IMR-90 (cell line): ENCODE results near the gene RAI1. TPM values are rescaled to one million over a fixed set of nuclear protein-coding genes. Genes with fewer than 3 reads are reported as not detected.

Experiments
- ATAC-seq: fragments of 200-7000 bp; cut with Tn5 transposase; 2 replicates; pipeline ENCODE4 v1.9.1; 2020; ENCODE audit warnings: low read depth, mild to moderate bottlenecking, moderate library complexity
- BruUV-seq: library from RNA; stranded (reverse); fragments of 400-500 nt; replicated peaks from 2 replicates; lab custom pipeline; 2021; lab: Mats Ljungman, UMichigan
- CTCF ChIA-PET: fragments of 300-600 bp; formaldehyde crosslinking; extraction: SDS; loops from one replicate; lab custom pipeline; 2021; ENCODE audit warnings: antibody characterized with exemption; lab: Yijun Ruan, JAX
- POLR2A ChIA-PET: fragments of 300-600 bp; sonication (Branson Sonifier 250); formaldehyde crosslinking; loops from one replicate; lab custom pipeline; 2022; ENCODE audit warnings: antibody characterized with exemption; ENCODE audit not compliant: unreplicated experiment; lab: Charles Lee
- DNase-seq: peaks from one replicate; pipeline ENCODE4 v3.0.0; 2013
- H2AFZ ChIP-seq: replicated peaks from 2 replicates; pipeline ENCODE3; 2013; ENCODE audit warnings: low read length, mild to moderate bottlenecking; ENCODE audit not compliant: poor library complexity
- H2AK5ac ChIP-seq: 2 replicates; pipeline ENCODE4 v1.6.1; 2013; ENCODE audit warnings: low read depth, low read length, inconsistent platforms
- H2AK9ac ChIP-seq: replicated peaks from 2 replicates; pipeline ENCODE3; 2013; ENCODE audit warnings: mild to moderate bottlenecking, low read depth, low read length, moderate library complexity; ENCODE audit not compliant: poor library complexity
- H2BK120ac ChIP-seq: 2 replicates; pipeline ENCODE4 v1.6.1; 2013; ENCODE audit warnings: low read depth, low read length, inconsistent platforms
- H2BK15ac ChIP-seq: 3 replicates; pipeline ENCODE4 v1.6.1; 2013; ENCODE audit warnings: low read depth, low read length, inconsistent platforms
- H2BK20ac ChIP-seq: 2 replicates; pipeline ENCODE4 v1.6.1; 2013; ENCODE audit warnings: low read depth, mild to moderate bottlenecking, inconsistent platforms, low read length, moderate library complexity
- H2BK5ac ChIP-seq: 2 replicates; pipeline ENCODE4 v1.6.1; 2013; ENCODE audit warnings: mild to moderate bottlenecking, low read depth, low read length, inconsistent platforms; ENCODE audit not compliant: poor library complexity, severe bottlenecking
- H3K14ac ChIP-seq: replicated peaks from 2 replicates; pipeline ENCODE4 v1.6.1; 2013; ENCODE audit warnings: low read depth, low read length, inconsistent platforms
- H3K18ac ChIP-seq: 2 replicates; pipeline ENCODE4 v1.6.1; 2013; ENCODE audit warnings: low read depth, low read length, control low read depth
- H3K23ac ChIP-seq: 2 replicates; pipeline ENCODE4 v1.6.1; 2013; ENCODE audit warnings: low read depth, low read length, inconsistent platforms
- H3K27ac ChIP-seq: 2 replicates; pipeline ENCODE4 v1.5.1; 2013; ENCODE audit warnings: mild to moderate bottlenecking, control low read depth, low read length; ENCODE audit not compliant: insufficient read depth
- H3K27me3 ChIP-seq: 2 replicates; pipeline ENCODE4 v1.6.1; 2013; ENCODE audit warnings: low read length; ENCODE audit not compliant: control insufficient read depth, insufficient read depth
- H3K36me3 ChIP-seq: 2 replicates; pipeline ENCODE4 v1.6.1; 2013; ENCODE audit warnings: low read length, mixed read lengths; ENCODE audit not compliant: control insufficient read depth, insufficient read depth
- H3K4ac ChIP-seq: 2 replicates; pipeline ENCODE4 v1.6.1; 2013; ENCODE audit warnings: low read depth, low read length, inconsistent platforms
- H3K4me1 ChIP-seq: 2 replicates; pipeline ENCODE4 v1.6.1; 2013; ENCODE audit warnings: low read length, mixed read lengths; ENCODE audit not compliant: control insufficient read depth, insufficient read depth
- H3K4me2 ChIP-seq: 2 replicates; pipeline ENCODE4 v1.6.1; 2013; ENCODE audit warnings: low read depth, mild to moderate bottlenecking, control low read depth, low read length, moderate library complexity
- H3K4me3 ChIP-seq: 2 replicates; pipeline ENCODE4 v1.5.1; 2013; ENCODE audit warnings: low read depth, mild to moderate bottlenecking, control low read depth, low read length, moderate library complexity; ENCODE audit not compliant: insufficient read depth
- H3K56ac ChIP-seq: 2 replicates; pipeline ENCODE4 v1.6.1; 2013; ENCODE audit warnings: low read length, inconsistent platforms; ENCODE audit not compliant: insufficient read depth; ENCODE audit errors: extremely low read depth
- H3K79me1 ChIP-seq, 2 experiments: 2 replicates each; pipeline ENCODE4 v1.6.1; 2013; ENCODE audit warnings: low read length in 2 of 2, inconsistent platforms in 1 of 2, low read depth in 1 of 2
- H3K9ac ChIP-seq: 2 replicates; pipeline ENCODE4 v1.6.1; 2013; ENCODE audit warnings: low read depth, low read length, control low read depth
- H3K9me1 ChIP-seq: 2 replicates; pipeline ENCODE4 v1.6.1; 2013; ENCODE audit warnings: low read length, inconsistent platforms; ENCODE audit not compliant: insufficient read depth
- H3K9me3 ChIP-seq: 2 replicates; pipeline ENCODE4 v1.6.1; 2013; ENCODE audit warnings: low read length; ENCODE audit not compliant: control insufficient read depth, insufficient read depth
- H4K20me1 ChIP-seq: 2 replicates; pipeline ENCODE4 v1.6.1; 2013; ENCODE audit warnings: low read length, inconsistent platforms; ENCODE audit not compliant: insufficient read depth
- H4K5ac ChIP-seq: 2 replicates; pipeline ENCODE4 v1.6.1; 2013; ENCODE audit warnings: mild to moderate bottlenecking, low read depth, low read length, control low read depth
- H4K8ac ChIP-seq, 2 experiments: 2 replicates each; pipeline ENCODE4 v1.6.1; 2013; ENCODE audit warnings: low read depth in 2 of 2, low read length in 2 of 2, control low read depth in 1 of 2, inconsistent platforms in 1 of 2
- H4K91ac ChIP-seq: 2 replicates; pipeline ENCODE4 v1.6.1; 2013; ENCODE audit warnings: low read depth, low read length, inconsistent platforms; ENCODE audit not compliant: insufficient read depth
- BHLHE40 ChIP-seq: fragments of 150-350 bp; IDR thresholded peaks from 2 replicates; pipeline ENCODE4 v1.6.1; 2016; ENCODE audit warnings: mild to moderate bottlenecking, low read depth, low read length
- CEBPB ChIP-seq: IDR thresholded peaks from 2 replicates; pipeline ENCODE4 v1.6.1; 2012; ENCODE audit warnings: low read depth, low read length, improper control_type of control experiment
- CHD1 ChIP-seq: IDR thresholded peaks from 2 replicates; pipeline ENCODE4 v1.6.1; 2012; ENCODE audit warnings: low read depth, low read length, improper control_type of control experiment
- CTCF ChIP-seq: conservative IDR thresholded peaks from 2 replicates; pipeline ENCODE4 v1.5.1; 2012; ENCODE audit warnings: mild to moderate bottlenecking, low read depth, low read length, improper control_type of control experiment
- ELK1 ChIP-seq: fragments of 150-350 bp; IDR thresholded peaks from 2 replicates; pipeline ENCODE4 v1.6.1; 2016; ENCODE audit warnings: low read depth, mild to moderate bottlenecking, low read length, moderate library complexity, borderline replicate concordance
- FOS ChIP-seq: fragments of 150-350 bp; IDR thresholded peaks from 2 replicates; pipeline ENCODE4 v1.6.1; 2016; ENCODE audit warnings: low read depth, low read length
- MAFK ChIP-seq: IDR thresholded peaks from 2 replicates; pipeline ENCODE4 v1.6.1; 2012; ENCODE audit warnings: low read depth, low read length, improper control_type of control experiment
- MAZ ChIP-seq: IDR thresholded peaks from 2 replicates; pipeline ENCODE4 v1.6.1; 2012; ENCODE audit warnings: low read depth, mild to moderate bottlenecking, low read length, improper control_type of control experiment, moderate library complexity, borderline replicate concordance
- POLR2A ChIP-seq: IDR thresholded peaks from 2 replicates; pipeline ENCODE4 v1.6.1; 2012; ENCODE audit warnings: mild to moderate bottlenecking, low read depth, low read length
- RAD21 ChIP-seq: IDR thresholded peaks from 2 replicates; pipeline ENCODE4 v1.6.1; 2012; ENCODE audit warnings: low read length, improper control_type of control experiment
- RCOR1 ChIP-seq: IDR thresholded peaks from 2 replicates; pipeline ENCODE4 v1.6.1; 2012; ENCODE audit warnings: mild to moderate bottlenecking, low read length, improper control_type of control experiment; ENCODE audit not compliant: insufficient replicate concordance
- RFX5 ChIP-seq: IDR thresholded peaks from 2 replicates; pipeline ENCODE4 v1.8.0; 2012; ENCODE audit warnings: low read depth, mild to moderate bottlenecking, low read length, moderate library complexity
- SMC3 ChIP-seq: fragments of 150-350 bp; IDR thresholded peaks from 2 replicates; pipeline ENCODE4 v1.6.1; 2016; ENCODE audit warnings: low read depth, mild to moderate bottlenecking, antibody characterized with exemption, low read length, moderate library complexity
- USF2 ChIP-seq: fragments of 150-350 bp; IDR thresholded peaks from 2 replicates; pipeline ENCODE4 v1.6.1; 2017; ENCODE audit warnings: mild to moderate bottlenecking, antibody characterized with exemption, low read length, low read depth
- WGBS, 2 experiments: methylation state at CpG; one replicate each; pipeline versions ENCODE4 v1.1.5 to v1.1.7; 2013; ENCODE audit warnings: missing lambda C conversion rate in 2 of 2; ENCODE audit not compliant: insufficient read length in 1 of 2; ENCODE audit errors: extremely low coverage in 2 of 2; 5-methylcytosine and 5-hydroxymethylcytosine counted together
- dilution Hi-C: fragments of 300-500 bp; cut with HindIII; formaldehyde crosslinking; loops from one replicate; pipeline ENCODE4 v1.14.3; 2018; ENCODE audit warnings: low sequenced_read_pairs; ENCODE audit not compliant: unreplicated experiment
- in situ Hi-C: fragments of 300-500 bp; cut with MboI; formaldehyde crosslinking; loops from 3 replicates; pipeline ENCODE4 v1.14.3; 2019; ENCODE audit warnings: low sequenced_read_pairs, inconsistent platforms, mixed read lengths
- intact Hi-C: fragments of 100-400 bp; cut with micrococcal nuclease; formaldehyde crosslinking; loops from 2 replicates; pipeline ENCODE4 v1.10.0; 2022
- polyA plus RNA-seq, 3 experiments: library from polyadenylated mRNA; depleted of rRNA; stranded (reverse); fragments of >200 nt; gene quantifications; 2 replicates each; pipeline ENCODE4 v1.2.3, GENCODE V29; 2012; ENCODE audit warnings: low replicate concordance in 1 of 3
- total RNA-seq: library from RNA; depleted of rRNA; stranded (reverse); fragments of >200 nt; gene quantifications from 2 replicates; pipeline ENCODE4 v1.2.3, GENCODE V29; 2012

RAI1 gene
- total and polyA plus RNA-seq, 2 of the 4 experiments (the other 2 are of a cell fraction), result 1.8 to 10.5 TPM

GRCh38 chr17:17710728-17711541 lies 29.7 kb downstream of the RAI1 start:
- in situ Hi-C loops (no loop called here), dilution Hi-C loops (no loop called here), intact Hi-C loops (no loop called here)
- BruUV-seq, result no TSS peak
- H3K4me1 ChIP-seq, result peaks cover 63% of the 10 kb centered on the region
- peak overlapping the region; percentile 82 for H3K18ac ChIP-seq
- H3K4me3 ChIP-seq, result no peak overlapping the region
- ATAC-seq (peak; percentile 74), DNase-seq (peak; percentile 93)
- peak overlapping the region; percentile 61 for H3K56ac ChIP-seq
- H3K27me3 ChIP-seq, result no peaks in the 10 kb centered on the region
- no peaks in the 10 kb centered on the region for H3K9me3 ChIP-seq
- H3K9ac ChIP-seq, result peak overlapping the region; percentile 37
- peak overlapping the region; percentile 99 for H2AK5ac ChIP-seq
- peak overlapping the region; percentile 67 for H2AFZ ChIP-seq
- H3K36me3 ChIP-seq, result peaks cover 3% of the 10 kb centered on the region; the same call in 1 of the 2 replicates
- ChIA-PET POLR2A (no interaction called here), CTCF (interaction anchor here (0.5 to 0.6 kb wide), 2 partner anchors 37 to 1641 kb away, joined by 3 to 8 read pairs; no protein-coding TSS in a partner anchor)
- H3K4me2 ChIP-seq, result peak overlapping the region; percentile 55
- peaks cover 52 to 97% of the 10 kb centered on the region in 2 experiments for H3K79me1 ChIP-seq
- peak overlapping the region; percentile 89 for H2BK5ac ChIP-seq
- peaks cover 94% of the 10 kb centered on the region for H4K20me1 ChIP-seq
- WGBS, 2 experiments, result 20% methylated on average over 5 of the region's 16 CpGs; no CpG with 5 or more reads in 1 of the 2 experiments
- H3K23ac ChIP-seq, result peak overlapping the region; percentile 99
- peak overlapping the region; percentile 95 for H4K91ac ChIP-seq
- peak overlapping the region; percentile 98 for H3K4ac ChIP-seq
- peak overlapping the region; percentile 82 for H4K5ac ChIP-seq
- peak overlapping the region; percentile 54 to 70 for H4K8ac ChIP-seq
- H3K27ac ChIP-seq, result peak overlapping the region; percentile 80
- H2BK120ac ChIP-seq, result peak overlapping the region; percentile 98
- peak overlapping the region; percentile 96 for H3K14ac ChIP-seq
- peak overlapping the region; percentile 80 for H2BK20ac ChIP-seq
- peak overlapping the region; percentile 87; the same call in 2 of the 3 replicates for H2BK15ac ChIP-seq
- peaks cover 56% of the 10 kb centered on the region for H3K9me1 ChIP-seq
- H2AK9ac ChIP-seq, result peak overlapping the region; percentile 94
- TF ChIP-seq MAFK (no peak), RAD21 (no peak), CHD1 (no peak), RFX5 (no peak), MAZ (peak; percentile 98), FOS (peak; percentile 95), ELK1 (no peak), POLR2A (no peak), SMC3 (no peak), RCOR1 (no peak), BHLHE40 (no peak), CTCF (no peak), USF2 (no peak), CEBPB (no peak)
